Muscle of back (tissue), 11 donors: ENCODE results near the gene SMYD3. TPM values are rescaled to one million over a fixed set of nuclear protein-coding genes. Genes with fewer than 3 reads are reported as not detected.
"Not testable (repeated sequence)": the region's sequence is repeated elsewhere in the genome, so short reads cannot be mapped to it uniquely, and the experiment has no call there.

Source experiments
- DNase-seq, 3 donors: peaks; one replicate each; pipeline versions ENCODE4 v3.0.0 to v3.0.0-alpha.2; 2013
- polyA plus RNA-seq, 10 donors: library from polyadenylated mRNA; unstranded; fragments of 120-200 nt; gene quantifications; one replicate each; pipeline ENCODE4 v1.2.1, GENCODE V29; 2013; ENCODE audit not compliant: insufficient read length in 10 of 10

SMYD3 gene
- polyA plus RNA-seq, 10 donors, result 7.0 to 11.3 (median 9.9) TPM

GRCh38 chr1:246364415-246364941 lies 142.6 kb downstream of the SMYD3 start:
- DNase-seq, result no peak

- DNase-seq, result not testable (repeated sequence)
Measured at GRCh38 chr1:246357014-246357598, 150.0 kb downstream of the SMYD3 start.

GRCh38 chr1:246355411-246356230 lies 151.5 kb downstream of the SMYD3 start:
- DNase-seq, result no peak

- DNase-seq, result no peak
Measured at GRCh38 chr1:246351721-246352120, 155.4 kb downstream of the SMYD3 start.

- no peak for DNase-seq
Measured at GRCh38 chr1:246350745-246351144, 156.3 kb downstream of the SMYD3 start.

- DNase-seq, result no peak
Measured at GRCh38 chr1:246343937-246344336, 163.1 kb downstream of the SMYD3 start.

GRCh38 chr1:246343251-246343650 lies 163.8 kb downstream of the SMYD3 start:
- DNase-seq, result no peak

- DNase-seq, result no peak
Measured at GRCh38 chr1:246338546-246338945, 168.5 kb downstream of the SMYD3 start.

GRCh38 chr1:246338098-246338497 lies 169.0 kb downstream of the SMYD3 start:
- DNase-seq, result no peak

- no peak for DNase-seq
Measured at GRCh38 chr1:246335151-246335550, 171.9 kb downstream of the SMYD3 start.

GRCh38 chr1:246333855-246334254 lies 173.2 kb downstream of the SMYD3 start:
- no peak for DNase-seq

- no peak for DNase-seq
Measured at GRCh38 chr1:246332078-246332477, 175.0 kb downstream of the SMYD3 start.

GRCh38 chr1:246329900-246330299 lies 177.2 kb downstream of the SMYD3 start:
- no peak for DNase-seq

- DNase-seq, result not testable (repeated sequence)
Measured at GRCh38 chr1:246329292-246329691, 177.8 kb downstream of the SMYD3 start.

- DNase-seq, result no peak
Measured at GRCh38 chr1:246324711-246325110, 182.4 kb downstream of the SMYD3 start.

- DNase-seq, result not testable (repeated sequence)
Measured at GRCh38 chr1:246324033-246324432, 183.0 kb downstream of the SMYD3 start.

GRCh38 chr1:246320286-246320685 lies 186.8 kb downstream of the SMYD3 start:
- no peak for DNase-seq

- DNase-seq, result no peak
Measured at GRCh38 chr1:246319083-246319714, 187.9 kb downstream of the SMYD3 start.

- DNase-seq, result no peak
Measured at GRCh38 chr1:246318622-246319021, 188.5 kb downstream of the SMYD3 start.

GRCh38 chr1:246318036-246318359 lies 189.1 kb downstream of the SMYD3 start:
- no peak for DNase-seq

- DNase-seq, result peak in 1 of 3 donors; percentile 35
Measured at GRCh38 chr1:246317332-246318035, 189.6 kb downstream of the SMYD3 start.

GRCh38 chr1:246311461-246311860 lies 195.6 kb downstream of the SMYD3 start:
- DNase-seq, result no peak
